GM10847 (cell line): ENCODE data around the gene ANKS6.

Experiments used
- POLR2A ChIP-seq: IDR thresholded peaks from 2 replicates; pipeline ENCODE4 v1.6.1; 2011; ENCODE audit not compliant: insufficient read length; ENCODE audit errors: extremely low read depth

ANKS6 gene

DNA sequence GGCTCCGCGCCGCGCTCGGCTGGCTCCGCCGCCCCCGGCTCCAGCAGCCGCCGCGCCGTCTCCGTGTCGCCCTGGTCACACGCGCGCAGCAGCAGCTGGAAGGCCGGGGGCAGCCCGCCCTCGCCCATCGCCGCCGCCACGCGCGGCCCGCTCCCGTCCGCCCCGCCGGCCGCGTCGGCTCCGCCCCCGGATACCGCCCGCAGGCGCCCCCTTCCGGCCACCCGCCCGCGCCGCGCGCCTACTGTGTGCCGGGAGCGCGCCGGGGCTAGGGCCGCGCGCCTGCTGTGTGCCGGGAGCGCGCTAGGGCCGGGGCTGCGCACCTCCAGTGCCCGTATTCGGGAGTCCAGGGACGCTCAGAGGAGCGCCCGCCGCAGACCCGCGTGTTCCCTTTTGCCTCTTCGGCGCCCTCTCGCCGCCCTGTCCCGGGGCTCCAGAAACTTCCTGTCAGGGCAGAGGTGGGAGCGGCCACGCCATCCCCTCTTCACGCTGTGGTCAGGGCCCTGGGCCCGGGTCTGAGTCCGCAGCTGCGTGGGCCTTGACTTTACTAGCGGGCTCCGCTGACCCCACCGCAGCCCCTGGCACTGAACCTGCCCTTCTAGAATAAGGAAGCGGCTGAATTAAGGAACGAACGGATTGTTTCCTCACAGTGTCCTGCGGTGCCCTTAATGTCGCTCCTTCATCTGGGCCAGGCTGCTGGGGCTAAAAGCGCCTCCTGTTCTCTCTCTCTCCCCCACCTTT lies at the start of gene ANKS6:
TSS of gene ANKS6 (minus strand) at position 192 of the 738 bp plus-strand sequence. CDS start at position 128, 64 bp downstream.
- no peak for TF ChIP-seq POLR2A

DNA sequence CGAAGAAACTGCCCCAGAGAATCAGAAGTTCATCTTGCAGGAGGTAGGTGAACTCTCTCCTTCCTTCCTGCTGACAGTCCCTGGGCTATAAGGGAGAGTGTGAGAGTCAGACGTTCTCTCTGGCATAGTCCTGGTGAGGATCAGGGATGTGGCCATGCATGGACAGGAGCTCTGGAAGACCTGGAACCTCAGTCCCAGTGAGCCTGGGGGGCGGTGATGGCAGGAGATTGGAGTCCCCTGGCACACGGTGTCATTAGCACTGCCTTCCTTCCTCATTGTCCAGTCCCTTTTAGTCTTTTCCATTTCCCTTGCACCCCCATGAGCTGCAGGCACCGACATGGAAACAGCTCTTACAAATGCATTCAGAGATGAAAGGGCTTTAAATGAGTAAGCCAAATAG lies 49.7 kb upstream of the ANKS6 start:
- TF ChIP-seq POLR2A: no peak

DNA sequence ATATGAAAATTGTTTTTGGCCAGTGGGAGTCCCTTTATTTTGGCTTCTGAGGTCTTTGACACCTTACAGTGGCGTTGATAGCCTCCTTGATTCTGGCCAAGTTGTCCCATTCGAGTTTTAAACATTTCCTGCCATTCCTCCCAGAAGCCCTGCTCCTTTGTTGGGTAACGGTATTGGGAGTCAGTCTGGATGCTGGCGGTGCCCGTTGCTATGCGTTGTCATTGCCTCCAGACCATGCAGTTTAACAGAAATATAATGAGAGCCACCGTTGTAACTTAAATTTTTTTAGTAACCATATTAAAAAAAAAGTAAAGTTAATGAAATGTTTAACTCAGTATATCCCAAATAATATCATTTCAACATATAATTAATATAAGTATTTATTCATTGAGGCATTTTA lies 46.2 kb upstream of the ANKS6 start:
- no peak for TF ChIP-seq POLR2A

DNA sequence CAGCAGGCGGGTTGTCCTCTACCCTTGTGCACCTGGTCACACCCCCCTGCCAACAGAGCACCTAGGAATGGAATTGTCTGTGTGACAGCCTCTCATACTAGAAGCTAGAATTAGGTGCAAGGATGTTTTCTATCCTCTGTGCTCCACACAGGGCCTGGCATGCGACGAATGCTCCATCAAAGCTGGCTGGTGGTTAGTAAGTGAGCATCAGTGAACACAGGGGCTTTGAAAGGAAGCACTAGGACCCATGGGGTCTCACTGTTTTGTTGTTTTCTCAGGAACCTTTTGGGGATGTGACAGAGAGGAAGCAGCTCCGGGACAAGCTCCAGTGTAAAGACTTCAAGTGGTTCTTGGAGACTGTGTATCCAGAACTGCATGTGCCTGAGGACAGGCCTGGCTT lies 43.4 kb upstream of the ANKS6 start:
- TF ChIP-seq POLR2A: no peak

DNA sequence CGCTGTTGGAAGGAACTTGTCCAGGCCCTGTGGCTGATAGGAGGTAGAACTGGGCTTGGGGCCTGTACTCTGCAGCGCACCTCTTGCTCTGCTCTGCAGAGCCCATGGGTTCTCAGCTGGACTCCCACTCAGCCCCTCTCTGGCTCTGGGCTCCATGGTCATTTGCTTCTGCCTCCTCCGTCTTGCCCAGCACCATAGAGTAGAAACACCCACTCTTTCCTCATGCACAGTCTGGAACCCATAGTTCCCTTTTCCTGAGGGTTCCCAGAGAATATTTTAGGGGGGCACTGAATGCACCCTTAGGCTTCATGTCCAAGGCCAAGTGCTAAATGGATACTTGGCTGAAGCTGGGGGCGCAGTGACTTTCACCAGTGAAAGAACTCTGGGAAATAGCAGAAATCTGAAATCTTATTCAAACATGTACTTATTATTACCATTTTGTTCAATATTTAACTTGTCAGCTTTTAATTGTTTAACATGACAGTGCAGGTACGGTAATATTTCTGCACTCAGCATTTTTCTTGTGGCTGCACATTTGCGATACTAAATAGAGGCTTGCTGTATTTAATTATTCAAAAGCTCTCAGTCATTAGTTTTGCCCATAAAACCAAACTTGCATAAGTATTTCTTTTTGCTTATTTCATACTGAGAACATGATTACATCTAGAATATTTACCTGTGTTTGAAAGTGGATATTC lies 42.7 kb upstream of the ANKS6 start:
- no peak for TF ChIP-seq POLR2A

DNA sequence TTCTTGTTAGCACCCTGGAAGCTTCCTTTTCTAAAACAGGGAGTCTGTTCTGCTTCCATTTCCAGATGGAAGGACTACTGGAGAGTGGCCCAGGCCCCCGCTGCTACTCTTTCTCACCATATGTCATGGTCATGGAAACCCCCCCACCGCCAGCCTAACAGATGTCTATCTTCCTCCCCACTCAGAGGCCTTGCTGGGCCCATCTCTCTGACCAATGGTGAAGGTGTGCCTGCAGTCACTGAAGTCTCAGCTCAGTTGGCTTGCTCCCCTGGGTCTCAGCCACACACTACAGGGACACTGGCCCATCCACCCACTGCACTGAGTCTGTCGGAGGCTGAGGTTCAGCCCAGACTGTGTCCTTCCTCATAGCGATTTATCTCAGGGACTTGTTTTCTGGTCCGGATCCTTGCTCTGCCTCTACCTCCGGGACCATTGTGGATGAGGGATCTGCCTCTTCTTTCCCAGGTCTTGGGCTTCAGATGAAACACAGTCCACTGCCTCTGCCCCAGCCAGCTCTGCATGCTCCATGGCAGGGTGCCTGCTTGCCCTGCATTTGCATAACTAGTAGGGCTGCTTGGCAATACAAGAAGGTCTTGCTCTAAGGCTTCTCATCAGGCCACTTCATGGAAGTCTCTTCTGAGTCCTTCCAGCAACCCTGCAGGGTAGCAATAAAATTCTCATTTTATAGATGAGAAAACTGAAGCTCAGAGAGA lies 42.0 kb upstream of the ANKS6 start:
- no peak for TF ChIP-seq POLR2A

DNA sequence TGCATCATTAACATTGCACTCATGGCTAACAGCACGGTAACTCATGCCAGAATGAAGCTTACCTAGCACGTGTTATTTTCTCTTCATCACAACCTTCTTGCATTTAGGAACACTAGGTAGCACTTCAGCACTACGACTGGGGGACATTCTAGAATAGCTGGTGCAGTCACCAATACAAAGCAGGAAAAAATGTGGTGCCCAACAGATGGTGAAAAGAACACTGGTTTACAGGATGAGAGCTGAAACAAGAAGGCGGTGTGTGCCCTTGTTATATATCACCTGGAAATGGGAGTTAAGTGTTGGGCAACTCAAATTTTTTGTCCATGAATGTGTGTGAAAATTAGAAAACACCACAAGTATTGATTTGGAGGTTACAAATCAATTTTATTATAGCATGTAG lies 41.2 kb upstream of the ANKS6 start:
- TF ChIP-seq POLR2A: no peak

DNA sequence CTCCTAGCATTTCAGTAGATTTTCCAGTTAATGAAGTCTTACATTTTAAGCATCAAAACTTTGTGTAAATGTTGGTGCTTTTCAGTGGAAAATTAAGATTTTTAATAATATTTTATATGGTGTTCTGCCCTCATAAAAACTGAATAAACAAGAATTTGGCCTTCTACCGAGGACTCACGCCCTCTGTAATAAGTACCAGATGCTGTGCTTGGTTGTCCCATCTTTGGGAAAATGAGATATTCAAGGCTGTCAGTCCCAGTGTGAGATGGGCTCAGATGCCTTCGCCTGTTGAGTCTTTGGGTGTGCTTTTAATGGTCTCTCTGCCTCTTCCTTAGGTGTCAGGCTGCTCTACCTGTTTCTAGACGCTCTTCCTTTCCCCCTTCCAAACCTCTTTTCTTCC lies 39.9 kb upstream of the ANKS6 start:
- TF ChIP-seq POLR2A: no peak

DNA sequence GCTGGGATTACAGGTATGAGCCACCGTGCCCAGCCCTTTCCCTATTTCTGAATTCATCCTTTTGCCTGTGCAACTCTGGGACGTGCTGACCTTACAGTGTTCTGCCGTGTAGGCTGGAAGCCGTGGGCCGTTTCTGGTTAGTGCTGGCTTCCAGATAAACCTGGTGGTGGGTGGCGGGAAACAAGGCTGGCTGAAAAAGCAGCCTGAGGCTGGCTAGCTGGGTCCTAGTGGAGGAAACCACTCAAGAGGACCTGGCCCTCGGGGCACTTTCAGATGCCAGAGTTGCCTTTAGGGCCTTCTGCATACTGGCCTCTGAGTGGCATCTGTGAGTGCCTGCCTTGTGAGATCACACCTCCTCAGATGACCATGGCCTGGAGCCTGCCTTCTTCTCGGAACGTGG lies 38.0 kb upstream of the ANKS6 start:
- no peak for TF ChIP-seq POLR2A

DNA sequence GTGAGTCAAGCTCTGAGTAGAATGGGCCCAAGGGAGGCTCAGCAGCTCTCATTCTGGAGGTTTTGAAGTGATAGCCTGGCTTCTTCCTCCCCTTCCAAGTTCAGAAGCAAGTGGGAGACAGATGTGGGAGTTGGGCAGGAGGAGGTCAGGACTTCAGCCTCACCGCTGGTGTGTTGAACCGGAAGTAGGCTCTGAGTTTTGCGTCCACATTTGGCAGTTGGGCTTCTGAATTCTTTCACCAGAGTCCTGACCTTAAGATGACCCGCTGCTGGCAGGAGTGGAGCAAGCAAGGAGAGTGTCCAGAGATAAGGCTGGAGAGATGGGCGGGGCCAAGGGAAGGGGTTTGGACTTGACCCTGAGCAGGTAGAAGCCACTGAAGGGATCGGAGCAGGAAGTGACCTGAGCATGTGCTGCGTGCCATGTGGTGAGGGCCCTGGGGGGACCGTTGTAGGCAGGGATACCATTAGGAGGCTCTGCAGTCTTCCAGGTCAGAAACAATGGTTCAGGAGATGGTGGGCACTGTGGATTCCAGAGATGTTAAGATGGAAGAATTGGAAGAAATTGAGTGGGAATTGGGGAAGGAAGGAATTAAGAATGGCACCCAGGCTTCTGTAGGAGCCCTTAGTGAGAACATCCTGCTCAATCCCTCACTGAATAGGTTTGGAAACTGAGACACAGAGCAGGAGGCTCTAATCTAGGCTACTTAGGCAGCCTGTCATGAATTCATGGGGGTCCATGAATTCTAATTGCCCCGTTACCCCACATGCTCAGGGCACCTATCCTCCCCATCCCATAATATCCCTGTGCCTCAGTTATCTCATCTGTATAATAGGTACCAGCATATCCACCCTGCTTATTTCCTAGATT lies 37.0 kb upstream of the ANKS6 start:
- no peak for TF ChIP-seq POLR2A

DNA sequence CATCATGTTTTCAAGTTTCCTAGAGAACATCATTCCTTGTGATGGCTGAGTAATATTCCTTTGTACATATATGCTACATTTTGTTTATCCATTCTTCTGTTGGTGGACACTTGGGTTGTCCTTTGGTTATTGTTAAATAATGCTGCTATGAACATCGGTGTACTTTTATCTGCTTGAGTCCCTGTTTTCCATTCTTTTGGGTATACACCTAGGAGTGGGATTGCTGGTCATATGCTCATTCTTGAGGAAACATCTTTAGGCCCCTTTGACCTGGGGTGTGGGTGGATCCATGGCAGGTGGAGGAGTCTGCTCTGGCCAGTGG lies 36.4 kb upstream of the ANKS6 start:
- no peak for TF ChIP-seq POLR2A

DNA sequence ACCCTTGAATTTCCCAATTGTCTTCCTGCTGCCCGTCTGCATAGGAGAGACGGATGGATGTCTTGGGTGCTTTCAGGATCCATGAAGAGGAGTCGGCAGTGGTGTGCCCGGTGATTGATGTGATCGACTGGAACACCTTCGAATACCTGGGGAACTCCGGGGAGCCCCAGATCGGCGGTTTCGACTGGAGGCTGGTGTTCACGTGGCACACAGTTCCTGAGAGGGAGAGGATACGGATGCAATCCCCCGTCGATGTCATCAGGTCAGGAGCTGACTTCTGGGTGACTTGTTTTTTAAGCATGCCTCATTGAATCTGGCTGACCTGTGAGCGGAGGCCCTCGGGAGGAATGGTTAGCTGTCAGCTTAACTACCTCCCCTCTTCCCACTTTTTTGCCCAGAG lies 35.3 kb upstream of the ANKS6 start:
- TF ChIP-seq POLR2A: no peak

DNA sequence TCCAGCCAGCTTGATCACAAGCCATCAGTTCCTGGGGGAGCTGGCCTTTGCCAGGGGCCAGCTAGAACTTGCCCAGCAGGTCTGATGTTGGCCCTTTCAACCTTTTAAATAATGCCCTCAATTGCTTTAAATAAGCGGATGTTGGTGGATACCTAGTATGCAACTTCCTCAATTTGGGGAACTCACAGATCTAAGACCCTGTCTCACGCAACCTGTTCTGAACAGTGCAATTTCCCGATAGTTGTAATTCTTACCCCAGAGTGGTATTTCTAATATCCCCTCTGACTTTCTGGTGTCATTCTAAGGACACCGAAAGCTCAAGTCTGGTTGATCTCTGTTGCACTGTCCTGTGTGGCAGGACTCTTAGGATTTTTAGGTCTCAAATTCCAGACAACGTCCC lies 34.2 kb upstream of the ANKS6 start:
- no peak for TF ChIP-seq POLR2A

DNA sequence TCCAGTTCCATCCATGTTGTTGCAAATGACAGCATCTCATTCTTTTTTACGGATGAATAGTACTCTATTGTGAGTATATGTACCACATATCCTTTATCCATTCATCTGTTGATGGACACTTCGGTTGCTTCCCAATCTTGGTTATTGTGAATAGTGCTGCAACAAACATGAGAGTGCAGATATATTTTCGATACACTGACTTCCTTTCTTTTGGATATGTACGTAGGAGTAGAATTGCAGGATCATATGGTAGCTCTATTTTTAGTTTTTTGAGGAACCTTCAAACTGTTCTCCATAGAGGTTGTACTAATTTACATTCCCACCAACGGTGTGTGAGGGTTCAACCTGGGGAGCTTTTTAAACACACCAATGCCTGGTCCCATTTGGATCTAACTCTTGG lies 33.4 kb upstream of the ANKS6 start:
- TF ChIP-seq POLR2A: no peak

DNA sequence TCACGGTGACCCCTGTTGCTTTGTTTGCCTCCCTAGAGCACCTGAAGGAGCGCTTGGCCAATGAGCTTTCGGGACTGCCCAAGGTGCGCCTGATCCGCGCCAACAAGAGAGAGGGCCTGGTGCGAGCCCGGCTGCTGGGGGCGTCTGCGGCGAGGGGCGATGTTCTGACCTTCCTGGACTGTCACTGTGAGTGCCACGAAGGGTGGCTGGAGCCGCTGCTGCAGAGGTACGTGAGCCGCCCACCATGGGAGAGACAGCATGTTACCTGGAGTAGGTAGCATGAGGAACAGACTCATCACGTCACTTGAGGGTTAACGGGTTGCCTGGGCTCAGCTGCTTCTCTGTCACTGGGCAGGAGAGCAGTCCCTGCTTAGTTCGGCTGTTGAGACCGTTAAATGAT lies 30.4 kb upstream of the ANKS6 start:
- no peak for TF ChIP-seq POLR2A
